ENCODE measurements around the gene RREB1. TPM values are rescaled to one million over a fixed set of nuclear protein-coding genes. Genes with fewer than 3 reads are reported as not detected.
A peak's percentile ranks its signal among the peaks of the same experiment; 100 is the strongest.

RREB1 gene
- total RNA-seq, 2 experiments from 2014 or later = 18.7 to 19.7 TPM

DNA sequence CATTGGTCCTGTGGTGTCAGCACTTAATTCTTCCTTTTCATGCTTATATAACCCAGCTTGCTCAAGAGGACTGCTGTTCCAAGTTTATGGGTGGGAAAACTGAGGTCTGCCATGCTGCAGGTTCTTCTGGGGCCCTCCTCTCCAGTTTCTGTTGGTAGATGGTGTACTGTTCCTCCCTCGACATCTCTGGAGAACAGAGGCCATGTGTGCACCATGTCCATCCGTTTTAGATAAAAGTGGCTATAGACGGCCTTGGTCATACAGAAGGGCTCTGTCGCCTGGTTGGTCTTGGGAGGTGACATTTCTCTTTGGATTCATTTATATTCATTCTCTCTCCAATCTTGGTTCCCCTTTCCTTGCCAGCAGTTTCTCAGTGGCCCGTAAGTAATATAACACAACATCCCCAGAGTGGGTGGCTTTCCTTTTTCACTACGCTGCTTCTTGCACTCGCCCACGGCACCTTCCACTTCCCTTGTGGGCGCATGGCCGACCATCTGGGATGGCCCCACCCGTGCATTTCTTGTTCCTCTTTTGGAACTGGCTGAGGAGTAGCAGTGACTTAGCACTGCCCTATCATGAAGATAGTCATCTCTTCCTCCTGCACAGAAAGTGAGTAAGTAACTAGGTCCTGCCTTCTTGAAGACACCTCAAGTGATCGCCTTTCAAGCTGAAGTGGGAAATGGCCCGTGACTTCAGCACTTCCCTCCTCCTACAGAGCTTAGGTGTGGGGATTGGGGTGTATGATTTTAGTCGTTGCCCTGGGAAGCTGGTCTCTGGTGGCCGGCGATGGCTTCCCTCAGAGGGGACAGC lies 94.2 kb downstream of the RREB1 start:
- Mint-ChIP-seq H3K36me3 (ENCODE audit: low read depth) (peaks cover 25% of the 10 kb centered on the region), H3K4me3 (no peak overlapping the region), H3K27ac (peak overlapping the region; percentile 69), H3K27me3 (no peaks in the 10 kb centered on the region), H3K9me3 (no peaks in the 10 kb centered on the region), H3K4me1 (ENCODE audit: low read depth) (peaks cover 23% of the 10 kb centered on the region)
- ATAC-seq (peak; percentile 72), DNase-seq (peak; percentile 36)
- CTCF ChIA-PET = no interaction called here
- TF ChIP-seq, protein P1, sequence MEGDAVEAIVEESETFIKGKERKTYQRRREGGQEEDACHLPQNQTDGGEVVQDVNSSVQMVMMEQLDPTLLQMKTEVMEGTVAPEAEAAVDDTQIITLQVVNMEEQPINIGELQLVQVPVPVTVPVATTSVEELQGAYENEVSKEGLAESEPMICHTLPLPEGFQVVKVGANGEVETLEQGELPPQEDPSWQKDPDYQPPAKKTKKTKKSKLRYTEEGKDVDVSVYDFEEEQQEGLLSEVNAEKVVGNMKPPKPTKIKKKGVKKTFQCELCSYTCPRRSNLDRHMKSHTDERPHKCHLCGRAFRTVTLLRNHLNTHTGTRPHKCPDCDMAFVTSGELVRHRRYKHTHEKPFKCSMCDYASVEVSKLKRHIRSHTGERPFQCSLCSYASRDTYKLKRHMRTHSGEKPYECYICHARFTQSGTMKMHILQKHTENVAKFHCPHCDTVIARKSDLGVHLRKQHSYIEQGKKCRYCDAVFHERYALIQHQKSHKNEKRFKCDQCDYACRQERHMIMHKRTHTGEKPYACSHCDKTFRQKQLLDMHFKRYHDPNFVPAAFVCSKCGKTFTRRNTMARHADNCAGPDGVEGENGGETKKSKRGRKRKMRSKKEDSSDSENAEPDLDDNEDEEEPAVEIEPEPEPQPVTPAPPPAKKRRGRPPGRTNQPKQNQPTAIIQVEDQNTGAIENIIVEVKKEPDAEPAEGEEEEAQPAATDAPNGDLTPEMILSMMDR (IDR thresholded peaks at IDR 0.05) = no peak
- POLR2A ChIA-PET = no interaction called here
- intact Hi-C loops (cut with micrococcal nuclease) = no loop called here

DNA sequence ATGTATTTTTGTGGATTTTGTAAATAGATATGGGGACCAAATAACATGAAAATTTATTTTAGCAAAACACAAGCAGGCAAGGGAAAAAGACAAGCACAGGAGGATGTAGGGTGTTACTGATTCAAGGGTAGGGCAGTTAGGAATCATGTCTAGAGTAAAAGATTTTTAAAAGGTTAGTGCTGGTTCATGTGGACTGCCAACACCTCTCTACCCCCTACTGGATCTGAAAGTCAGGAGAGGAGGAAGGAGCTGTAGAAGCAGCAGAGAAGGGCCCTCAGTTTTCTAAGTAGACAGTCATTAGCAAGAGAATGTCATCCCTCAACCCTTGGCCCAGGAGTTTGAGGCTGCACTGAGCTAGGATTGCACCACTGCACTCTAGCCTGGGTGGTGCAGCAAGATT lies 95.2 kb downstream of the RREB1 start:
- CTCF ChIA-PET = no interaction called here
- Mint-ChIP-seq H3K4me3 (no peak overlapping the region), H3K27ac (peak overlapping the region; percentile 28), H3K9me3 (no peaks in the 10 kb centered on the region), H3K27me3 (no peaks in the 10 kb centered on the region), H3K4me1 (ENCODE audit: low read depth) (peaks cover 18% of the 10 kb centered on the region), H3K36me3 (ENCODE audit: low read depth) (peaks cover 19% of the 10 kb centered on the region)
- ATAC-seq (no peak), DNase-seq (no peak)
- intact Hi-C loops (cut with micrococcal nuclease) = no loop called here
- POLR2A ChIA-PET = no interaction called here
- TF ChIP-seq, protein P1 (IDR thresholded peaks at IDR 0.05) = no peak

DNA sequence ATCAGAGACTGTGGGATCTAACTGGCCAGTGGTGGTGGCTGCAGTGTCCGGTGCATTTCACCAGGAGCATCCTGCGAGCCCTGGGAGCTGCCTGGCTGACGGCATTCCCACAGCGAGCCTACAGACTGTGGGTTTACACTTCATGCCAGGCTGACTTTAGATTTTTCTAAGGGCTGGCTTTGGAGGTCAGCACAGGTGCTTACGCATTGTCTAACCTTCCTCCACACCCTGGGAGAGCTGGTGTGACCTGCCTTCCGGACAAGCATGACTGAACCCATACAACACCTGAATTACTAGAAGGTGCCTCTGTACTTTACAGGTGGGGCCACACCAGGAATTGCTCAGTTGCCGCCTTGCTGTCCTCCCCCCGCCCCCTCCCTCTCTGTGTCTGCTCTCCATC lies 96.2 kb downstream of the RREB1 start:
- ChIA-PET POLR2A (no interaction called here), CTCF (no interaction called here)
- TF ChIP-seq, protein P1 (IDR thresholded peaks at IDR 0.05) = no peak
- Mint-ChIP-seq H3K27ac (no peak overlapping the region), H3K4me1 (ENCODE audit: low read depth) (peaks cover 15% of the 10 kb centered on the region), H3K27me3 (no peaks in the 10 kb centered on the region), H3K9me3 (no peaks in the 10 kb centered on the region), H3K4me3 (no peak overlapping the region), H3K36me3 (ENCODE audit: low read depth) (peaks cover 19% of the 10 kb centered on the region)
- no peak for ATAC-seq
- intact Hi-C loops (cut with micrococcal nuclease) = no loop called here
- DNase-seq = no peak

DNA sequence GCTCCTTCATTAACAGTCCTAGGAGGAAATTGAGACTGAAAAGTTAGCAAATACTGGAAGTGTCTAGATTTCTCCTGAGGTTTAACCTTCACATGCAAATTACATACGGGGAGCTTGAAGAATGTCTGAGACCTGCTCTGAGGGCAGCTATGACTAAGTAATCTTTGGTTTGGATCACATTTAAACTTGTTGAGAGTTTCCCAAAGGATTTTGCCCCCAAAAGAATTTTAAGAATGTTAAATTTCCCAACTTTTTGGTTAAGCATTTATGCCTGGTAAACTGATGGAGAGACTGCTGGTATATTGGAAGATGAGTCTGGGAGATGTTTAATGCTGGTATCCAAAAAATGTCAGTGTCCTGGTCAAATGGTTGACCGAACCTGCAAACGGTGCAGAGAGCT lies 97.0 kb downstream of the RREB1 start:
- H3K4me3 Mint-ChIP-seq = no peak overlapping the region
- ATAC-seq (no peak), DNase-seq (no peak)
- intact Hi-C loops (cut with micrococcal nuclease) = no loop called here
- ChIA-PET POLR2A (interaction anchor here (0.9 to 1.4 kb wide), 3 partner anchors 9 to 127 kb away, joined by 3 to 5 read pairs (median 3); no protein-coding TSS in a partner anchor), CTCF (no interaction called here)
- H3K36me3 Mint-ChIP-seq (ENCODE audit: low read depth) = peaks cover 19% of the 10 kb centered on the region
- H3K27ac Mint-ChIP-seq = no peak overlapping the region
- no peaks in the 10 kb centered on the region for H3K27me3 Mint-ChIP-seq
- H3K9me3 Mint-ChIP-seq = no peaks in the 10 kb centered on the region
- peaks cover 15% of the 10 kb centered on the region for H3K4me1 Mint-ChIP-seq (ENCODE audit: low read depth)
- TF ChIP-seq, protein P1 (IDR thresholded peaks at IDR 0.05) = no peak

DNA sequence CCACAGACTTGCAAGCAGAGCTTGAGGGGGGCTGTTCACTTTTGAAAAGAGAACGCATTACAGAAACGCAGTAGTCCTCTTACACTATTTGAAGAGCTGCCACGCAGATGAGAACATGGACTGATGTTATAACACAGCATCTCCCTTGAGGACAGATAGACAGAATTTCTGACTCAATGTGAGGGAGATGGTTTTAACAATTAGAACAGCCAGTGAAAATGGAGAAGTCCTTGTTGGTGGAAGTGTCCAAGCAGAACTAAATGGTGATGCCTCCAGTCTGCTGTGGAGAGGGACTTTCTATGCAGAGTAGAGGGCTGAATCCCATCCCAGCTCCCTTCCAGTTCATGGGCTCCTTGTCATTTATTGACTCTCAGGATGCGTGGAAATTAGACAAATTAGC lies 100.0 kb downstream of the RREB1 start:
- Mint-ChIP-seq H3K27me3 (no peaks in the 10 kb centered on the region), H3K9me3 (no peaks in the 10 kb centered on the region), H3K36me3 (ENCODE audit: low read depth) (peaks cover 25% of the 10 kb centered on the region), H3K4me3 (no peak overlapping the region), H3K4me1 (ENCODE audit: low read depth) (peaks cover 1% of the 10 kb centered on the region), H3K27ac (no peak overlapping the region)
- no peak for ATAC-seq
- TF ChIP-seq, protein P1 (IDR thresholded peaks at IDR 0.05) = no peak
- ChIA-PET CTCF (interaction anchor here (0.8 to 1.9 kb wide), 2 partner anchors 30 to 511 kb away, joined by 3 to 6 read pairs; no protein-coding TSS in a partner anchor), POLR2A (interaction anchor here (1.4 to 2.1 kb wide), 2 partner anchors 12 to 15 kb away, joined by 3 to 4 read pairs; no protein-coding TSS in a partner anchor)
- intact Hi-C loops (cut with micrococcal nuclease) = no loop called here
- no peak for DNase-seq
